ENCODE measurements around the gene ECHDC1.

The ECHDC1 gene

DNA sequence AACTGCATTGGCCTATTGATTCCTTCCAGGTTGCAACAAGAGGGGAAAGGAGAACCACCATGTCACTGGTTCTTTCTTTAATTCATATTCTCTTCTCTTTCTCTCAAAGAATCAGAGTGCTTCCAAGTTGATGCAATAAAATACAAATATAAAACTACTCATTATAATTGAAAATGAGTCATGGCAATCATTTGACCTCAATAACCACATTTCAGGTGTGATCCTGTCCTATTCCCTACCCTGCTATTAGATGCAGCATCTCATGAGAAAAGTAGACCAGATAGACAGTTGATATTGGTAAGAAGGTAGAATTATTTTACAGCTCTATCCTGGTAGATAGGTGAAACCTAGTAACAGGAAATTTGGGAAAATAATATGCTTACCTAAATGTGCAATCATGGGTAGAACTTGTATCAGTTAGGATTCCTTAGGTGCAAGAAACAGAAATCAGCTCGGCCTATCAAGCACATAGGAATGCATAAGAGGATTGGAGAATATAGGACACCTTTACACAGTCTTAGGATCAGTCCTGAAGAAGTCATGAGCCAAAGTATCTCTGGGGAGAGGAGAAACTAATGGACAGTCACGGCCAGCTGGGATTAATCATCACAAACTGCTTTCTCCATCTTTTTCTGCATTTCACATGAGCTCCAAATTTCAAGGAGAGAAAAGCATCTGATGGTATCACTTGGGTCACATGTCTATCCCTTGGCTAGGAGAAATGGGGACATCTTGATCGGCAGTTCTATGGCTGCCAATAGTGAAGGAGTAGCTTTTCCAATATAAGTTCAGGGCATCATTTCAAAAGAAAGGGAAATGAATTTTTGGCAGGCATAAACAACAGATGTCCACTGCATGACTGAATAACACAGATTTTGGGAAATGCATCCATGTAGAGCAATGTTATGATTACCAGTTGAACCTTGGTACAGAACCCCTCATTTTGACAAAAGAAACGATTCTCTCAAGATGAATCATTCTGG is 96.0 kb downstream of the ECHDC1 start:
- Histone ChIP-seq H4K20me1 (ENCODE audit: insufficient read depth, low read length) (no peaks in the 10 kb centered on the region), H3K9ac (ENCODE audit: low read length) (no peak overlapping the region), H3K27ac (ENCODE audit: low read depth, low read length, poor library complexity, severe bottlenecking) (no peak overlapping the region), H2AFZ (ENCODE audit: low read length) (no peak overlapping the region), H3K4me1 (ENCODE audit: insufficient read depth, low read length, severe bottlenecking) (no peaks in the 10 kb centered on the region), H3K27me3 (ENCODE audit: insufficient read depth, low read length) (no peaks in the 10 kb centered on the region), H3K4me3 (ENCODE audit: low read depth, low read length, poor library complexity, severe bottlenecking) (no peak overlapping the region), H3K79me2 (ENCODE audit: insufficient read depth, low read length) (no peaks in the 10 kb centered on the region), H3K9me2 (ENCODE audit: low read depth, low read length) (no peaks in the 10 kb centered on the region), H3K9me3 (ENCODE audit: low read length) (no peaks in the 10 kb centered on the region), H3F3A (ENCODE audit: insufficient read depth, low read length) (no peaks in the 10 kb centered on the region), H3K4me2 (ENCODE audit: low read length) (no peak overlapping the region), H3K36me3 (ENCODE audit: insufficient read depth, low read length) (no peaks in the 10 kb centered on the region)
- no peak for TF ChIP-seq EZH2 (IDR thresholded peaks at IDR 0.05; ENCODE audit: borderline replicate concordance, low read length)
- TF ChIP-seq, protein P1, sequence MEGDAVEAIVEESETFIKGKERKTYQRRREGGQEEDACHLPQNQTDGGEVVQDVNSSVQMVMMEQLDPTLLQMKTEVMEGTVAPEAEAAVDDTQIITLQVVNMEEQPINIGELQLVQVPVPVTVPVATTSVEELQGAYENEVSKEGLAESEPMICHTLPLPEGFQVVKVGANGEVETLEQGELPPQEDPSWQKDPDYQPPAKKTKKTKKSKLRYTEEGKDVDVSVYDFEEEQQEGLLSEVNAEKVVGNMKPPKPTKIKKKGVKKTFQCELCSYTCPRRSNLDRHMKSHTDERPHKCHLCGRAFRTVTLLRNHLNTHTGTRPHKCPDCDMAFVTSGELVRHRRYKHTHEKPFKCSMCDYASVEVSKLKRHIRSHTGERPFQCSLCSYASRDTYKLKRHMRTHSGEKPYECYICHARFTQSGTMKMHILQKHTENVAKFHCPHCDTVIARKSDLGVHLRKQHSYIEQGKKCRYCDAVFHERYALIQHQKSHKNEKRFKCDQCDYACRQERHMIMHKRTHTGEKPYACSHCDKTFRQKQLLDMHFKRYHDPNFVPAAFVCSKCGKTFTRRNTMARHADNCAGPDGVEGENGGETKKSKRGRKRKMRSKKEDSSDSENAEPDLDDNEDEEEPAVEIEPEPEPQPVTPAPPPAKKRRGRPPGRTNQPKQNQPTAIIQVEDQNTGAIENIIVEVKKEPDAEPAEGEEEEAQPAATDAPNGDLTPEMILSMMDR (IDR thresholded peaks at IDR 0.05; ENCODE audit: low read length) = no peak

DNA sequence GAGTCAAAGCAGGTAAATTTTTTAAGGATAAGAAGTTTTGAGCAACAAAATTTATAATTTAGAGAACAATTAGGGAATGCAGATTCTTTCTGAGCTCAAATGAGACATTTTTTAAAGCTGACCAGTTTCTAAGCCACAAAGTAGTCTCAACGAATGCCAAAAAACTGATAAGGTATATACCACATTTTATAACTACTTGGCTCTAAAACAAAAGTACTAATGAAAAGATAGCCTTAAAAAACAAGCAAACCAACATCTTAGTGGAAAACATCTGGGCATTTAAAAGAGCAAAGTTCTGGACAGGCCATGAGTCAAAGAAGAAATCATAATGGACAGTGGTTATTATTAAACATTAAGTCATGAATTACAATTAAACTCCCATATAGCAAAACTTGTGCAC is 99.9 kb downstream of the ECHDC1 start:
- Histone ChIP-seq H4K20me1 (ENCODE audit: insufficient read depth, low read length) (no peaks in the 10 kb centered on the region), H3K9me3 (ENCODE audit: low read length) (no peaks in the 10 kb centered on the region), H3K79me2 (ENCODE audit: insufficient read depth, low read length) (no peaks in the 10 kb centered on the region), H3K27me3 (ENCODE audit: insufficient read depth, low read length) (no peaks in the 10 kb centered on the region), H3F3A (ENCODE audit: insufficient read depth, low read length) (no peaks in the 10 kb centered on the region), H3K9ac (ENCODE audit: low read length) (no peak overlapping the region), H3K4me2 (ENCODE audit: low read length) (no peak overlapping the region), H2AFZ (ENCODE audit: low read length) (no peak overlapping the region), H3K9me2 (ENCODE audit: low read depth, low read length) (no peaks in the 10 kb centered on the region), H3K27ac (ENCODE audit: low read depth, low read length, poor library complexity, severe bottlenecking) (no peak overlapping the region), H3K36me3 (ENCODE audit: insufficient read depth, low read length) (no peaks in the 10 kb centered on the region), H3K4me3 (ENCODE audit: low read depth, low read length, poor library complexity, severe bottlenecking) (no peak overlapping the region), H3K4me1 (ENCODE audit: insufficient read depth, low read length, severe bottlenecking) (no peaks in the 10 kb centered on the region)
- no peak for TF ChIP-seq EZH2 (IDR thresholded peaks at IDR 0.05; ENCODE audit: borderline replicate concordance, low read length)
- TF ChIP-seq, protein P1 (IDR thresholded peaks at IDR 0.05; ENCODE audit: low read length) = no peak

All from OCI-LY1 (cell line).